HUES6 (cell line): ENCODE measurements around the gene SRPRB.

Source experiments
- H3K27ac ChIP-seq: 2 replicates; pipeline ENCODE4 v1.7.0; 2013; ENCODE audit warnings: low read depth, mild to moderate bottlenecking, low read length, inconsistent platforms
- H3K27me3 ChIP-seq: 2 replicates; pipeline ENCODE4 v1.6.1; 2013; ENCODE audit warnings: low read length; ENCODE audit not compliant: control insufficient read depth, insufficient read depth
- H3K36me3 ChIP-seq: 2 replicates; pipeline ENCODE4 v1.6.1; 2013; ENCODE audit warnings: low read length; ENCODE audit not compliant: control insufficient read depth, insufficient read depth
- H3K4me1 ChIP-seq: 2 replicates; pipeline ENCODE4 v1.6.1; 2013; ENCODE audit warnings: low read length; ENCODE audit not compliant: control insufficient read depth, insufficient read depth
- H3K4me3 ChIP-seq: 2 replicates; pipeline ENCODE4 v1.5.1; 2013; ENCODE audit warnings: low read depth, low read length
- H3K9ac ChIP-seq: one replicate; pipeline ENCODE4 v1.6.1; 2013; ENCODE audit warnings: mild to moderate bottlenecking, low read length
- H3K9me3 ChIP-seq: 2 replicates; pipeline ENCODE4 v1.6.1; 2013; ENCODE audit warnings: low read depth, low read length; ENCODE audit not compliant: control insufficient read depth, insufficient read depth

SRPRB gene

GRCh38 chr3:133850034-133850433 lies 44.4 kb downstream of the SRPRB start:
- H3K27ac ChIP-seq = no peak overlapping the region
- no peaks in the 10 kb centered on the region for H3K27me3 ChIP-seq
- peaks cover 14% of the 10 kb centered on the region for H3K4me1 ChIP-seq
- no peak overlapping the region for H3K9ac ChIP-seq
- H3K9me3 ChIP-seq = no peaks in the 10 kb centered on the region
- no peak overlapping the region for H3K4me3 ChIP-seq
- H3K36me3 ChIP-seq = no peaks in the 10 kb centered on the region

GRCh38 chr3:133851266-133851906 lies 45.8 kb downstream of the SRPRB start:
- Histone ChIP-seq H3K27me3 (no peaks in the 10 kb centered on the region), H3K9ac (no peak overlapping the region), H3K4me3 (no peak overlapping the region), H3K27ac (no peak overlapping the region), H3K36me3 (no peaks in the 10 kb centered on the region), H3K9me3 (no peaks in the 10 kb centered on the region), H3K4me1 (peaks cover 22% of the 10 kb centered on the region)

- H3K4me1 ChIP-seq = peaks cover 22% of the 10 kb centered on the region
- H3K4me3 ChIP-seq = no peak overlapping the region
- no peaks in the 10 kb centered on the region for H3K9me3 ChIP-seq
- H3K27ac ChIP-seq = no peak overlapping the region
- H3K36me3 ChIP-seq = no peaks in the 10 kb centered on the region
- no peak overlapping the region for H3K9ac ChIP-seq
- no peaks in the 10 kb centered on the region for H3K27me3 ChIP-seq
Observed at GRCh38 chr3:133851931-133852330, 46.3 kb downstream of the SRPRB start.

- Histone ChIP-seq H3K36me3 (no peaks in the 10 kb centered on the region), H3K27ac (no peak overlapping the region), H3K4me3 (no peak overlapping the region), H3K9ac (no peak overlapping the region), H3K9me3 (no peaks in the 10 kb centered on the region), H3K4me1 (peaks cover 22% of the 10 kb centered on the region), H3K27me3 (no peaks in the 10 kb centered on the region)
Observed at GRCh38 chr3:133853063-133853924, 47.7 kb downstream of the SRPRB start.

GRCh38 chr3:133853925-133854227 lies 48.3 kb downstream of the SRPRB start:
- Histone ChIP-seq H3K4me1 (peaks cover 22% of the 10 kb centered on the region), H3K36me3 (no peaks in the 10 kb centered on the region), H3K27ac (no peak overlapping the region), H3K9ac (no peak overlapping the region), H3K4me3 (no peak overlapping the region), H3K27me3 (no peaks in the 10 kb centered on the region), H3K9me3 (no peaks in the 10 kb centered on the region)

GRCh38 chr3:133854264-133855001 lies 48.8 kb downstream of the SRPRB start:
- H3K27ac ChIP-seq = no peak overlapping the region
- no peaks in the 10 kb centered on the region for H3K9me3 ChIP-seq
- H3K4me1 ChIP-seq = peaks cover 22% of the 10 kb centered on the region
- no peaks in the 10 kb centered on the region for H3K36me3 ChIP-seq
- no peaks in the 10 kb centered on the region for H3K27me3 ChIP-seq
- no peak overlapping the region for H3K9ac ChIP-seq
- no peak overlapping the region for H3K4me3 ChIP-seq

GRCh38 chr3:133855002-133855370 lies 49.4 kb downstream of the SRPRB start:
- H3K4me3 ChIP-seq = no peak overlapping the region
- no peak overlapping the region for H3K27ac ChIP-seq
- H3K4me1 ChIP-seq = peaks cover 22% of the 10 kb centered on the region
- no peaks in the 10 kb centered on the region for H3K9me3 ChIP-seq
- no peak overlapping the region for H3K9ac ChIP-seq
- H3K27me3 ChIP-seq = no peaks in the 10 kb centered on the region
- H3K36me3 ChIP-seq = no peaks in the 10 kb centered on the region

- no peaks in the 10 kb centered on the region for H3K9me3 ChIP-seq
- H3K4me3 ChIP-seq = no peak overlapping the region
- no peak overlapping the region for H3K9ac ChIP-seq
- H3K27me3 ChIP-seq = no peaks in the 10 kb centered on the region
- H3K27ac ChIP-seq = no peak overlapping the region
- H3K4me1 ChIP-seq = peaks cover 27% of the 10 kb centered on the region
- no peaks in the 10 kb centered on the region for H3K36me3 ChIP-seq
Observed at GRCh38 chr3:133855772-133856171, 50.2 kb downstream of the SRPRB start.

GRCh38 chr3:133856316-133856715 lies 50.7 kb downstream of the SRPRB start:
- H3K27me3 ChIP-seq = no peaks in the 10 kb centered on the region
- H3K4me1 ChIP-seq = peaks cover 28% of the 10 kb centered on the region
- no peak overlapping the region for H3K27ac ChIP-seq
- H3K36me3 ChIP-seq = no peaks in the 10 kb centered on the region
- H3K4me3 ChIP-seq = no peak overlapping the region
- no peaks in the 10 kb centered on the region for H3K9me3 ChIP-seq
- no peak overlapping the region for H3K9ac ChIP-seq

- Histone ChIP-seq H3K36me3 (no peaks in the 10 kb centered on the region), H3K9me3 (no peaks in the 10 kb centered on the region), H3K27ac (no peak overlapping the region), H3K4me3 (no peak overlapping the region), H3K4me1 (peaks cover 24% of the 10 kb centered on the region), H3K9ac (no peak overlapping the region), H3K27me3 (no peaks in the 10 kb centered on the region)
Observed at GRCh38 chr3:133857767-133858166, 52.2 kb downstream of the SRPRB start.
